CD4-positive, alpha-beta T cell treated with Interleukin-15 for 1 hour (primary cell): ENCODE measurements around the gene WDR91.
"Not testable (repeated sequence)": the region's sequence is repeated elsewhere in the genome, so short reads cannot be mapped to it uniquely, and the experiment has no call there.

Source experiments
- DNase-seq: peaks from one replicate; pipeline ENCODE4 v3.0.0-alpha.2; 2020

Gene WDR91

DNA sequence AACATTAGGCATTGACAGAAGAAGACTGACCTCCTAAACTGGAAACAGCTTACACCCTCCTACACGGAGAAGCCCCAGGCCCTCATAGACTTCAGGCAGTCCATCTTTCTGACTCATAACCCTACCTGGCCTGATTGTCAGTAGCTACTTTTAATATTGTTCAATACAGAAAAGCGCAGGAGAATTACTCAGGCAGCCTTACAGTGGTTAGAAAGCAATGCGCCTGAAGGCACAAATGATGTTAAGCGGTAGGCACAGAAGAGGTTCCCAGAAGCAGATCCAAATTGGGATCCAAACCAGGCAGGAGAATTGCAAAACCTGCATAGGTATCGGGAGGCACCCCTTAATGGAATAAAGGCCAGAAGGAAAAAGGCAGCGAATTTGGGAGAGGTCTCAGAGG lies 35.4 kb downstream of the WDR91 start:
- DNase-seq = no peak

GRCh38 chr7:135174941-135175340 lies 36.4 kb downstream of the WDR91 start:
- DNase-seq = no peak

DNA sequence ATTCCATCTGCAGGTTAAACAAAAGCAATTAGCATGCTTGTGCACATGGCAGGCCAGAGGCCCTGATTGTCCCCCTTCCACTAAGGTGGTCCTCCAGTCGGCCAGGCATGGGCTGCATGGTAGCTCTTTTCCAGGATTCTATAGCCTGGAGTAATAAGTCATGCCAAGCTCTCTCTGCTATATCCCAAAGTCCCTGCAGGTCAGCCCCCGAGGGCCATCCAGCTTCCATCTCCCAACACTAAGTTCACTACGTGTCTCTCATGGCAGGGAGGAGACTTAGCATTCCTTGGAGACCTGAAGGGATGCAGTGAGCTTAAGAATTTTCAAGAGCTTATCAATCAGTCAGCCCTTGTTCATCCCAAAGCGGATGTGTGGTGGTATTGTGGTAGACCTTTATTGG lies 37.4 kb downstream of the WDR91 start:
- not testable (repeated sequence) for DNase-seq

GRCh38 chr7:135171581-135172291 lies 39.6 kb downstream of the WDR91 start:
- DNase-seq = not testable (repeated sequence)

DNA sequence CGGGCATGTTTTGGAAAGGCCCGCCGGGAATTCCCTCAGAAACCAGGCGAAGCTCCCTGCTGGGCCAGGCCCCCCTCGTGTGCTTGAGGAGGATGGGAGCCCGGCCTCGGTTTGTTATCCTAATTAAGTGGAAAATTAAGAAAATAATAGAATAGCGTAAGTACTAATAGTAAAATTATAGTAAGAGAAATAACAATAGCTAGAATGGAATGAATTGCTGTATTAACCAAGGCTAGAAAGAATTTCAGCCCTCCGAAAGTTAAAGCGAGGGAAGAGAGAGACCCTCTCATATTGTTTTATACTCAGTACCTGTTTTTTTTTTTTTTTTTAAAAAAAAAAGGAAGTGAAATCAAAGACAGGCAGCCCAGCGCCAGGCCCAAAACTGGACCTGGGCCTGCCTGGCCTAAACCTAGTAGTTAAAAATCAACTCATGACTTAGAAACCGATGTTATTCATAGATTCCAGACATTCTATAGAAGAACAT lies 40.3 kb downstream of the WDR91 start:
- DNase-seq = not testable (repeated sequence)

GRCh38 chr7:135170274-135170997 lies 40.9 kb downstream of the WDR91 start, which contains the start of gene CYREN:
TSS of gene CYREN (minus strand) at chr7:135170707. CDS start at chr7:135168922, 1,785 bp downstream.
- peak; percentile 92 for DNase-seq

- DNase-seq = no peak
These were observed 41.4 kb downstream of the WDR91 start for GRCh38 chr7:135169964-135170273.

DNA sequence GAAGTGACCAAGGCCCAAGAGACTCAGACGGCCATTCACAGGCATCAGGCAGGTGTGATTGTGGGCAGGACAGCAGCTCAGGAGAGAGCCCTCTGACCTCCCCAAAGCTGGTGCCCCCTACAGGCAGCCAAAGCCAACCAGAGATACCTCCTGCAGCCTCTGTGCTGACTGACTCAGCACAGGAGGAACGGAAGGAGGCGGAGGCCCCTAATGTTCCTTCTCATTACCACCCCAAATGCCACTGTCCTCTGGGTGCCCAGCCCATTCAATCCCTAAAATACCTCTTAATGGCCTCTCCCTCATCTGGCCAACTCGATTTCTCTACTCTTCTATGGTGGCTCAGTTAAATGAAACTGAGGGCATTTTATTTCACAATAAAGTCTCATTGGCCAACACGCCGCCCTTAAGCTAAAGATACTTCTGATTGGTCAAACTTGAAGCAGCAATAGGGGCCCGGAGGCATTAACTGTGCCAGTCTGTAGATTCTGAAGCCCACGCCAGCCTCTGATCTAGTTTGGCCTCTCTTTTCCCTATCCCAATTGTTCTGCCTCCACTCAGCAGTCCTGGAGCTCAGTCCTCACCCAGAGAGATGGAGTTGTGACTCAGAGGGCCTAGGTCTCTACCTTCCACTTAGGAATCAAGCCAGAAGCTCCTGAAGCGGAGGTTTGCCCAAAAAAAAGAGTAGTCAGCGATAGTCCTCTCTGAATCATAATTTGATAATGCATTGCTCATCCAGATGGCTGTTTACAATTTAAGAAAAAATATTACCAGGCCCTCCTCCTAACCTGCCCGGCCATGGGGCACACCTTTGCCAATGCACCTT lies 42.0 kb downstream of the WDR91 start:
- DNase-seq = peak; percentile 69

GRCh38 chr7:135168489-135169140 lies 42.7 kb downstream of the WDR91 start:
- DNase-seq = no peak

- peak; percentile 52 for DNase-seq
These were observed 43.3 kb downstream of the WDR91 start for GRCh38 chr7:135168001-135168400.

DNA sequence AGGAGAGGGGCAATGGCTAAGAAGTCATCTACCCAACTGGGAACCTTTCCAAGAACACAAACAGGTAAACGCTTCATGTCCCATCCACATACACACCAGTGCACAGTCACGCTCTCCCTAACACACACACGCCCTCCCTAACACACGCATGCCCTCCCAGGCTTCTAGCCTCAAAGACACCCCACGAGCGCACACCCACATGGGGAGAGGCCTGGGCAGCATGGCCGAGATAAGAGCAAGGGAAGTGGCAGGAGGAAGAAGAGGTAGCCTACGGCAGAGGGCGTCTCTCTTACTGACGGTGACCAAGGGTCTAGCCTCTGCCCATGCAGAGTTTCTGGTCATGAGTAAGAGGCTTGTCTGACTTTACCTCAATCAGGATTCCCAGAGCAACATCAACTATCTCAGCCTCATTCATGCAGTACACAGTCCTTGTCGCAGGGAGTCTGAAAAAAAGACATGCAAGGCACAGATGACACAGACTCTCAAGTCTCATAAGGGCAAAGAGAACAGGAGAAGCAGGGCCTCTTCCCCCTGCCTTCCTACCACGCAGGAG lies 43.9 kb downstream of the WDR91 start:
- no peak for DNase-seq

DNA sequence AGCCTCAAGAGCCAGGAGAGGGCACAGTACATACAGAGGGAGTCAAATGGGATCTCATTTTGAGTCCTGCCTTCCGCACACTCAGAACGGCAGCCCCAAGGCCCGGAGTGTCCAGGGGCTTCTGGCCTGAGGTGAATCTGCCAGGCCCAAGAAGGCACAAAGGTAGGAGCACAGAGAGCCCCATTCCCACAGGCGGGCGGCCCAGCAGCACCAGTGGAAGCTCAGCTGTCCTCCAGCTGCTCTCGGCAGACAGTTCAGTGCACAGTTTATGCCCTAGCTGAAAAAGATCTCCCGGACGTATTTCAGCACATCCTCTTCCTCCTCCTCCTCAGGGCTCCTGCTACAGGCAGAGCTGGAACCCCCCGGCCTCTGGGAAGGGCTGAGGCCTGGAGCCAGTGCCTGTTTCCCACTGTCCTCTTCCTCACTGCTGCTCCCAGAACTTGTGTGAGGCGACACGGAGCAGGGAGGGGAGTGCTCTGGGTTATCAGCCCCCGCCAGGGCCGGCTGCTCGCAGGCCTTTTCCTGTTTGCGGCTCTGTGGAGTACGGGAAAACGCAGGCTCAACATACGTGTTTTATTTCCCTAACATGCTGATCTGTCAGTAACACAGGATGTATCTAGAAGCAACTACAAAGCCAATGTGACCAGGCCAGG lies 44.9 kb downstream of the WDR91 start:
- DNase-seq = no peak

DNA sequence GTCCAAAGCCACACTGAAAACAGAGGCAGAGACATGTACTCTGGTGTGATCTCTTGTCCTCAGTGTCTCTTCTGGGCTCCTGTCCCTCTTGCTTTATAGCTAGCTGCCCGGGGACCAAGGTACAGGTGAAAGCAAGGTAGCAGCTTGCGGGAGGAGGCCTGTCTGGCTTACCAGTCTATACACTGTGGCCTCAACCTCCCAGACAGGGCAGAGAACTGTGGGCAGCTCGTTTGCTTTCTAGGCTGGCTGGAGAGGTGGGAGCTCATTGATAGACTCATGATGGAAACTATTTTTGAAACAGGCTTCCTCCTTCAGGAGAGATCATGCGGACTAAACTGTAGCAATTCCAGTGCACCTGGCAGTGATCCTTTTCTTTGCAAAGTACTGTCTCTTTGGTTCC lies 45.5 kb downstream of the WDR91 start:
- DNase-seq = no peak

GRCh38 chr7:135164357-135165061 lies 46.8 kb downstream of the WDR91 start:
- DNase-seq = no peak

DNA sequence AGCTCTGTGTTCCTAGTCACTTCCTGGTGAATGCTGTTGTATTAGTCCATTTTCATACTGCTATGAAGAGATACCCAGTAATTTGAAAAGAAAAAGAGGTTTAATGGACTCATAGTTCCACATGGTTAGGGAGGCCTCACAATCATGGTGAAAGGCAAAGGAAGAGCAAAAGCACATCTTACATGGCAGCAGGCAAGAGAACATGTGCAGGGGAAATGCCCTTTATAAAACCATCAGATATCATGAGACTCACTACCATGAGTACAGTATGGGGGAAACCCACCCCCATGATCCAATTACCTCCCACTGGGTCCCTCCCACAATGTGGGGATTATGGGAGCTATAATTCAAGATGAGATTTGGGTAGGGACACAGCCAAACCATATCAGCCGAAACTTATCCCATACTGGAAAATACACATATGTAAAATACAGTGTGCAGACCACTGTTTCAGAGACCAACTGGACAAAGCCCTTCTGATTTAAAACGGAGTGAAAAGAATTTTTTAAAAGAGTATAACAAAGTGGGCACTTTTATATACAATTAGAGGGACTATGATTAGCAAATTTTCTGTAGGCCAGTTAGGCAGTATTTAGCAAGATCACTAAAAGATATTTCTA lies 48.8 kb downstream of the WDR91 start:
- DNase-seq = no peak

DNA sequence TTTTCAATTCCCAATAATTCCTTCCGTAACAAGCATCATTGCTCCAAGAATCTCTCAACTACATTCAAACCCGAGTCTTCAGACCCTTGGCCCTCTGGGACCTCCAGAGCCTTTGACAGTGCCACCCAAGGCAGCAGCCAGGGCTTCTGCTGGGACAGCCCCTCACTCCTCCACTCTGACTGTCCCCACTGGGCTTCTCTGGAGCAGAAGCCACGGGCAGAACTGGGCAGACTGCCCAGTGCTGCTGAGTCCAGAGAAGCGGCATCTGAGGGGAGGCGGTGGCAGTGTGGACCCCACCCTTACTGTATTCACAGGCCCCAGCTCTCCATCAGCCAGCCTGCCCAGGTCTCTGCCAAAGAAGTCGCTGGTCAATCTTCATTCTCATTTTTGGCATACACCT lies 49.7 kb downstream of the WDR91 start:
- no peak for DNase-seq

DNA sequence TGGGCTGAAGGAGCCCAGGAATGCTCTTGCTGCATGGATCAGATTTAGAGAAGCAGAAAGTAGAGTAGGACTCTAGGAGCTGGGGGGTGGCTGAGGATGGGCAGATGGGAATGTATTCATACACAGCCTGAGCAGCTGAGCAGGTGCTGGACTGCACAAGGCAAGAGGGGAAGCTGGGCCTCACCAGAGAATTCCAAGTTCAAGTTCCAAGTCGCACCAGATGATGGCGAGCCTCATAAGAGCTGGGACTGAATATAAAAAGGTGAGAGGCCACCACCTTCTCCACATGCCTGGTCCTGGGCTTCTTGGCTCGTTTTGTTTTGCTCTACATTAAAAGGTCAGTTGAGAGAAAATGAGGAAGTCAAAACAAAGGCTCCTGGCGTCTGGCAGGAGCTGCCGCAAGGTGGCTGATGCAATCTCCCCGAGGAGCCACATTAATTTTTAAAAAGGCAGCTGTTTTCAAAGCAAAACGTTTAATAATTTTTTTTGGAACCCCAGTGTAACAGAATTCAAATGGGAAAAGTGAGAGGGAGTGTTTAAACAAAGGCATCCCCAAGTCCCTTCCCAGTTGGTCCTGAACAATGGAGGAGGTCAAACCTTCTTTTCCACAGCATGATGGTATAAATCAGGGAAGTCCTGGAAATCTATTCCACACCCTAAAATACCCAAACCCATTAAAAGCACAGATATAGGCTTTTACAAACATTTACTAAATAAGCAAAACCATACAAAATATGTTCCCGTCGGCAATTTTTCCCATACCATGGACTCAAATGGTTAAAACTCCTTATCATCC lies 50.3 kb downstream of the WDR91 start:
- DNase-seq = no peak

DNA sequence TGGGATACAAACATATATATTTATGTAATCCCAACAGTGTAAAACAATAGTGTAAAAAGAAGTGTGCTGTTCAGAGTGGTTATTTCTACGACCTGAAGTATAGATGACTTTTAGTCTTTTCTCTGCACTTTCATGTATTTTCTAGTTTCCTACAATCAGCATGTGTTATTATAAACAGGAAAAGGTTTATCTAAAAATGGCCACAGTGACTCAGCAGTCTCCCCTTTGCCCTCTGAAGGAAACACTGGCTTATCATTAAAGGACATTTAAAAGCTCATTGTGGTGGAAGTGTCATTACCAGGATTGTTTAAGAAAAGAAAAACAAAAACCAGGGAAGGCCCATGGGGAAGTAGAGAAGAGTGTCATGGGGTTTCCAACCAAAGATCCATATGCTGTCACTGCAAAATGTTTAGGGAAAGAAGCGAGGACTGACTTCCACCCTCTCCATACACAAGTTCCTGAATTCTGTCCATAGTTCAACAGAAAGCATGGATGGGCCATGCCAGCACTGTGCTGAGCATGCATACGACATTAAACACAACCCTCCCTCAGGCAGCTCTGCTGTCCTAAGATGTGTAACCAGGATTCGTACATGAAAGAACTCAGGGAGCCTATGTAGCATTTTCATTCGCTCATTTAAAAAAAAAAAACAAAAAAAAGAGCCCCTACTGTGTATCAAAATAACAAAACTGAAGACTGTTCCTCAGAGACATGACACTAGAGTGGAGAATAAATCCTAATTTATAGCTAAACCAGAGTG lies 51.0 kb downstream of the WDR91 start:
- no peak for DNase-seq

DNA sequence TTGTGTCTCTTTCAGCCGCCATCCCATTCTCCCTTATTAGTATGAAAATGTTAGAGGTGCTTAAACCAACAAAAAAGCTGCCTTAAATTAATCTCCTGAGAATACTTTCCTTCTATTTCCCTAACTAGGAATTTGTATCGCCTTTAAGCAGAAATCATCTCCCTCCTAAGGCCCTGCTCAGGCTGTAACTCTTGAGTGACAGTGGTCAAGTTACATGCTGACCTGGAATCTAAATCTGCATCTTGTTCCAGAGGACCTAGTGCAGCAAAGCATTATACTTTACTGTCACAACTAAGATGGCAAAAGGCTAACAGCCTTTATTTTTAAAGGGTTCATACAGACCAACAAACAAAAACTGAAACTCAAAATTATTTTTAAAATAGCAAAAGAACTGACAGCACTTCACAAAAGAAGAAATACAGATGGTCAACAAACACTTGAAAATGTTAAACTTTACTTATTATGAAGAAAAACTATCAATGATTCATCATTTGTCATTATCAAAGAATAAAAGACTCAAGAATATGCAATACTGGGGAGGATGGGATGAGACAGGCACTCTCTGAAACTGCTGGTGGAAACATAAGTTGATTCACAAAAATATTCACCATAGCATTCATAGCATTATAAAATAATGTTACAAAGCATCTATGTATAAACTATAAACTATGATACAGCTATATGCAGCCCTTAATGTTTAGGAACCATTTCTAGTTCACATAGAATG lies 51.8 kb downstream of the WDR91 start:
- DNase-seq = no peak
